ENCODE results near the gene TAC3.
"Not testable (repeated sequence)": the region's sequence is repeated elsewhere in the genome, so short reads cannot be mapped to it uniquely, and the experiment has no call there.

DNA sequence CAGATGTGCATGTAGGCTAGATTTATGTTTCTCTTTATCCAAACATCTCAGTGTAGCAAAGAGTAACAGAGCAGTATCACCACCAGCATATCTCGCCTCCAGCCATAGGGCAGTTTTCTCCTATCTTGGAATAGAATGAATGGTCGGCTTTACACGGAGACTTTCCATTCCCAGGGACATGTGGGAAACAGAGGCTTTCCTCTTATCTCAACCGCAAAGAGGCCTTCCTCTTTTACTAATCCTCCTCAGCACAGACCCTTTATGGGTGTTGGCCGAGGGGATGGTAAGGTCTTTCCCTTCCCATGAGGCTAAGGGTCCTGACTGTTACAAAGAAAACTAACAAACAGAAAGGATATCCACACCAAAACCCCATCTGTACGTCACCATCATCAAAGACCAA, 47.4 kb downstream of the TAC3 start:
- TF ChIP-seq, protein P1, sequence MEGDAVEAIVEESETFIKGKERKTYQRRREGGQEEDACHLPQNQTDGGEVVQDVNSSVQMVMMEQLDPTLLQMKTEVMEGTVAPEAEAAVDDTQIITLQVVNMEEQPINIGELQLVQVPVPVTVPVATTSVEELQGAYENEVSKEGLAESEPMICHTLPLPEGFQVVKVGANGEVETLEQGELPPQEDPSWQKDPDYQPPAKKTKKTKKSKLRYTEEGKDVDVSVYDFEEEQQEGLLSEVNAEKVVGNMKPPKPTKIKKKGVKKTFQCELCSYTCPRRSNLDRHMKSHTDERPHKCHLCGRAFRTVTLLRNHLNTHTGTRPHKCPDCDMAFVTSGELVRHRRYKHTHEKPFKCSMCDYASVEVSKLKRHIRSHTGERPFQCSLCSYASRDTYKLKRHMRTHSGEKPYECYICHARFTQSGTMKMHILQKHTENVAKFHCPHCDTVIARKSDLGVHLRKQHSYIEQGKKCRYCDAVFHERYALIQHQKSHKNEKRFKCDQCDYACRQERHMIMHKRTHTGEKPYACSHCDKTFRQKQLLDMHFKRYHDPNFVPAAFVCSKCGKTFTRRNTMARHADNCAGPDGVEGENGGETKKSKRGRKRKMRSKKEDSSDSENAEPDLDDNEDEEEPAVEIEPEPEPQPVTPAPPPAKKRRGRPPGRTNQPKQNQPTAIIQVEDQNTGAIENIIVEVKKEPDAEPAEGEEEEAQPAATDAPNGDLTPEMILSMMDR (conservative IDR thresholded peaks at IDR 0.05; ENCODE audit: low read length) = not testable (repeated sequence)
- TF ChIP-seq EZH2phosphoT487 (IDR thresholded peaks at IDR 0.05; ENCODE audit: borderline replicate concordance) = not testable (repeated sequence)

Measured in Loucy (cell line).